Esophagus muscularis mucosa (tissue), 4 donors: ENCODE data around the gene WNT7B. TPM values are rescaled to one million over a fixed set of nuclear protein-coding genes. Genes with fewer than 3 reads are reported as not detected.
A peak's percentile ranks its signal among the peaks of the same experiment; 100 is the strongest.

Source experiments
- DNase-seq: peaks from one replicate; pipeline ENCODE4 v3.0.0-alpha.2; 2017; ENCODE audit errors: extremely low spot score
- H3K27ac ChIP-seq, 4 donors: fragments of 200-600 bp; sonication (generic); replicated peaks in 1 of 4; 1 replicate in 3 of 4; 2 replicates in 1 of 4; pipeline ENCODE4 v1.5.1; 2016 to 2019; ENCODE audit warnings: mild to moderate bottlenecking in 1 of 4
- H3K27me3 ChIP-seq, 4 donors: fragments of 200-600 bp; sonication (generic); one replicate each; pipeline versions ENCODE4 v1.5.1 to v1.6.0; 2016 to 2019
- H3K36me3 ChIP-seq, 4 donors: fragments of 200-600 bp; sonication (generic); one replicate each; pipeline ENCODE4 v1.5.1; 2016 to 2019
- H3K4me1 ChIP-seq, 4 donors: fragments of 200-600 bp; sonication (generic); one replicate each; pipeline ENCODE4 v1.5.1; 2016 to 2019
- H3K4me3 ChIP-seq, 4 donors: fragments of 200-600 bp; sonication (generic); 1 replicate in 2 of 4; 2 replicates in 2 of 4; pipeline ENCODE4 v1.5.1; 2016 to 2019; ENCODE audit warnings: mild to moderate bottlenecking in 4 of 4, moderate library complexity in 1 of 4
- H3K9me3 ChIP-seq, 4 donors: fragments of 200-600 bp; sonication (generic); 1 replicate in 3 of 4; 2 replicates in 1 of 4; pipeline ENCODE4 v1.5.1; 2016 to 2019
- EP300 ChIP-seq: sonication (generic); formaldehyde crosslinking; IDR thresholded peaks from one replicate; pipeline ENCODE4 v1.6.1; 2017; ENCODE audit warnings: antibody characterized with exemption
- POLR2A ChIP-seq: fragments of 450-650 bp; IDR thresholded peaks from one replicate; pipeline ENCODE4 v1.6.1; 2017; ENCODE audit warnings: antibody characterized with exemption, moderate library complexity, mild to moderate bottlenecking, low read depth
- POLR2AphosphoS5 ChIP-seq, 2 donors: sonication (generic); formaldehyde crosslinking; IDR thresholded peaks; one replicate each; pipeline ENCODE4 v1.6.1; 2017; ENCODE audit warnings: antibody characterized with exemption in 2 of 2
- WGBS: methylation state at CpG from one replicate; pipeline ENCODE4 v1.1.5; 2018; 5-methylcytosine and 5-hydroxymethylcytosine counted together
- intact Hi-C: fragments of 100-400 bp; cut with DNase I; formaldehyde crosslinking; loops from one replicate; pipeline ENCODE4 v1.15.1; 2023
- total RNA-seq, 4 donors: library from RNA; depleted of rRNA; stranded (reverse); fragments of >200 nt; gene quantifications; one replicate each; pipeline versions ENCODE4 v1.1.0 to v1.2.1, GENCODE V29; 2016
- TF ChIP-seq, protein P1 (sequence below), 3 experiments: fragments of 200-600 bp in 2 of 3; fragments of 450-650 bp in 1 of 3; sonication (generic) in 2 of 3; IDR thresholded peaks; one replicate each; pipeline ENCODE4 v1.5.1; 2017 to 2019; ENCODE audit warnings: antibody characterized with exemption in 3 of 3, mild to moderate bottlenecking in 2 of 3, moderate library complexity in 1 of 3

WNT7B gene
- total RNA-seq, 4 donors from 2014 or later: not detected

DNA sequence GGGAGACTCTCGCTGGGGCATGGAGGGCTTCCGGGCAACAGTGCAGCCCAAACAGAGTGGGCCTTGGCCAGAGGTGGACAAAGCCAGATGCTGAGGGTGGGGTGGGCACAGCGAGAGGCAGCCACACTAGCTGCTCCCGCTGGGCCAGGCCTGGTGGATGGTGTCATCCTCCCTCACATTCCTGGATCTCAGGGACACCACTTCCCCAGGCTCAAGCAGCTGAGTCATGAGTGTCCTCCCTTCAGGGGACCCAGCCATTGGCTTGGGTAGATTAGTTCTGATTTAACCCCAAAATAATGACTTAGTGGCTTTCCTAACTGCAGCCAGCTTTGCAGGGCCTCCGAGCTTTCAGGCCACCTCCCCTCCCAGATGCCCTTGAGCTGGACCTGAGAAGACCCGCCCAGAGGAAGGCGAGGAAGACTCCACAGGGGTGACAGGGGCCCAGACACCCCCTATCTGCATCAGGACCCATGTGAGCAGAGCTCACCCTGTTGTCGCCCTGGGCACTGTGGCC lies 25.9 kb upstream of the WNT7B start:
- TF ChIP-seq POLR2AphosphoS5 (IDR thresholded peaks at IDR 0.05): no peak
- TF ChIP-seq, protein P1, sequence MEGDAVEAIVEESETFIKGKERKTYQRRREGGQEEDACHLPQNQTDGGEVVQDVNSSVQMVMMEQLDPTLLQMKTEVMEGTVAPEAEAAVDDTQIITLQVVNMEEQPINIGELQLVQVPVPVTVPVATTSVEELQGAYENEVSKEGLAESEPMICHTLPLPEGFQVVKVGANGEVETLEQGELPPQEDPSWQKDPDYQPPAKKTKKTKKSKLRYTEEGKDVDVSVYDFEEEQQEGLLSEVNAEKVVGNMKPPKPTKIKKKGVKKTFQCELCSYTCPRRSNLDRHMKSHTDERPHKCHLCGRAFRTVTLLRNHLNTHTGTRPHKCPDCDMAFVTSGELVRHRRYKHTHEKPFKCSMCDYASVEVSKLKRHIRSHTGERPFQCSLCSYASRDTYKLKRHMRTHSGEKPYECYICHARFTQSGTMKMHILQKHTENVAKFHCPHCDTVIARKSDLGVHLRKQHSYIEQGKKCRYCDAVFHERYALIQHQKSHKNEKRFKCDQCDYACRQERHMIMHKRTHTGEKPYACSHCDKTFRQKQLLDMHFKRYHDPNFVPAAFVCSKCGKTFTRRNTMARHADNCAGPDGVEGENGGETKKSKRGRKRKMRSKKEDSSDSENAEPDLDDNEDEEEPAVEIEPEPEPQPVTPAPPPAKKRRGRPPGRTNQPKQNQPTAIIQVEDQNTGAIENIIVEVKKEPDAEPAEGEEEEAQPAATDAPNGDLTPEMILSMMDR (IDR thresholded peaks at IDR 0.05): no peak
- TF ChIP-seq POLR2A: no peak
- TF ChIP-seq EP300: no peak
- H3K27ac ChIP-seq: peak overlapping the region in 2 of 4 donors; percentile 3 to 18
- H3K4me3 ChIP-seq: no peak overlapping the region
- H3K36me3 ChIP-seq: no peaks in the 10 kb centered on the region
- WGBS: 83% methylated on average over 4 of the region's 8 CpGs
- no peaks in the 10 kb centered on the region for H3K27me3 ChIP-seq
- intact Hi-C loops: no loop called here
- H3K9me3 ChIP-seq: no peaks in the 10 kb centered on the region
- no peak for DNase-seq
- H3K4me1 ChIP-seq: peaks cover 62 to 88% (median 66%) of the 10 kb centered on the region in 4 donors

DNA sequence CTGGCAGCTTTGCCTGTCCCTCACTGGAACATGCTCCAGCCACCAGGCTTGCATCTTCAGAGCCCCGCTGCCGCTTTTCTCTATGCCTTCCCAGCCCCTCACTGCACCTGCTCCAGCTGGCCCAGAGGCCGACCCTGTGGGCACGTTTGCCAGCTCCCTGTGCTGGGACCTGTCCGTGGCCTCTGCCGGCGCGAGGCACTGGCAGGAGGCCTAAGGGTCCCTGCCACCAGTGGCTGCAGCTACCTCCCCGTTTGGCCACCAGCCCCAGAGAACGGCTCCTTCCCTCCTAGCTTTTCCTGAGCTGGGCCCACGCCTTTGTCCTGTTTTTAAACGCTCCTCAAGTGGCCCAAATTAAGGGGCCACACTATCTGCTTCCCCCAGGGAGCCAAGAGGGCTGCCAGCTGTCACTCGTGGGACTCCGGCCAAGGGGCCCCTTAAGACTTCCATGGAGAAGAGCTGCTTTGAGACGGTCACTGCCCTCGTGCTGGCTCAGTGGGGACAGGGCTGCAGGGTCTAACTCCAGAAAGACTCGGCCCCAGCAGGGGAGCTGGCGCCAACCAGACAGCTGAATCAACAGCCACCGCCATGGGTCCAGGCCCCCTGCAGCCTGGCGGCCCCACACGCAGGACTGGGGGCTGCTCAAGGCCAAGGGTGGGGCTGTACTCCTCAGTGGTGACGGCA lies 24.6 kb upstream of the WNT7B start:
- peak overlapping the region in 2 of 4 donors; percentile 13 to 35 for H3K27ac ChIP-seq
- no peaks in the 10 kb centered on the region for H3K9me3 ChIP-seq
- TF ChIP-seq POLR2A (no peak), EP300 (no peak), POLR2AphosphoS5 (IDR thresholded peaks at IDR 0.05) (no peak)
- TF ChIP-seq, protein P1 (IDR thresholded peaks at IDR 0.05): no peak
- peaks cover 62 to 88% (median 66%) of the 10 kb centered on the region in 4 donors for H3K4me1 ChIP-seq
- intact Hi-C loops: no loop called here
- H3K36me3 ChIP-seq: no peaks in the 10 kb centered on the region
- H3K4me3 ChIP-seq: no peak overlapping the region
- no peaks in the 10 kb centered on the region for H3K27me3 ChIP-seq
- DNase-seq: no peak
- WGBS: 70% methylated on average over 22 of the region's 22 CpGs

DNA sequence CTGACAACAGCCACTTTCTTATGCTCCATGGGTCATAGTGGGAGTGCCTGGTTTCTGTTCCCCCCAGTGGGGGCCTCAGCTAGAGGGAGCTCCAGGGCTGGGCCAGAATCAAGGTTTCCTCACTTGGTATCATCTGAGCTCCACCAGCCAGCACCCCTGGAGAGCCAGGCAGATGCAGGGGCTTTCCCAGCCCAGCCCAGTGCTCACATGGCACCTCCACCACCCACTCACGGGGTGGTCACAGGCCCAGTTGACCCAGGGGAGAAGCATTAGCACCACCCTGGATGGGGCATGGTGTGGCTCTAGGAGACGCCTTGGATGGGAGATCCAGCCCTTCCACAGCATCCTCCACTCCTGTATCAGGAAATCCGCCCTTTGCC lies 24.1 kb upstream of the WNT7B start:
- Histone ChIP-seq H3K27me3 (no peaks in the 10 kb centered on the region), H3K27ac (peak overlapping the region in 1 of 4 donors; percentile 13), H3K4me1 (peaks cover 62 to 88% (median 66%) of the 10 kb centered on the region in 4 donors), H3K4me3 (no peak overlapping the region), H3K9me3 (no peaks in the 10 kb centered on the region), H3K36me3 (no peaks in the 10 kb centered on the region)
- intact Hi-C loops: no loop called here
- DNase-seq: no peak
- WGBS: 100% methylated on average over 2 of the region's 3 CpGs
- TF ChIP-seq EP300 (no peak), POLR2A (no peak), POLR2AphosphoS5 (IDR thresholded peaks at IDR 0.05) (no peak)
- TF ChIP-seq, protein P1 (IDR thresholded peaks at IDR 0.05): no peak

DNA sequence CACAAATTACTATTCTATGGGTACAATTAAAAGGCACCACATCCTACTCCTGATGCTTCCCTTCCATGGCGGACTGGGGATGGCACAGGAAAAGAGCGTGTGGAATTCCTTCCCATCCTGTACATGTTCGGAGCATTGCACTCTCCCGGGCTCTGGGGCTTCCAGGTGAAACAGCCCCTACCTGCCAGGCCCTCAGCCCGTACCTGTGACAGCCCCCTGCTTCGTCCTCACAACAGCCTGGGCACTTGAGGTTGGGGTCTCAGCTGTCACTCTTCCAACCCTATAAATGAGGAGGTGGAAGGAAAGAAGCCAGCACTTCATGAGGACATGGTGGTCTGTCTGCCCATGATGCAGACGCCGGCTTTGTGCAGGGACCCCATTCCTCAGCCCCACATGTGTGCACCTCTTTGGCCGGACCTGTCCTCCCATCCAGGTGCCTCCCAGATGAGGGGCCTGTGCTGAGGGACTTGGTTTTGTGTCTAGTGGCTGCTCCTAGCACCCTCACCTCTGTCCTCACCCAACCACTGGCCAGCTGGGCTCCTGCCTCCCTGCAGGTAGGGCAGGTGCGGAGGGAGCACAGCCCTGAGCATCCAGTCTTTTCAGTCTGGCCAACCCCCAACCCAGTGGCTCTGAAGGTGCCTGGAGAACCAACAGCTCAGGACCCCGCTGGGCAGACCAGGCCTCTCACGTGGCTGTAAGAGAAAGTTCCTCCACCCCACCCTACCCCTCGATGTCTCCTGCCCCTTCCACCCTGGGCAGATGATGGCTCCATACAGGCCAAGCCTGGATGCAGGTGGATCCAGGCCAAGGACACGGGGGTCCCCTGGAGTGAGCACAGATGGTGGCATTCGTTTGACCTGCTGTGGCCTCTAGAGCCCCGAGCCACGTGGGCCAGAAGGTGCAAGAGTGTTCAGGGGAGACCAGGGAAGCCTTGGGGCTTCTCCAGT lies 23.4 kb upstream of the WNT7B start:
- peaks cover 66 to 89% (median 70%) of the 10 kb centered on the region in 4 donors for H3K4me1 ChIP-seq
- no peak for DNase-seq
- 84% methylated on average over 11 of the region's 17 CpGs for WGBS
- H3K9me3 ChIP-seq: no peaks in the 10 kb centered on the region
- intact Hi-C loops: no loop called here
- no peak overlapping the region for H3K27ac ChIP-seq
- no peaks in the 10 kb centered on the region for H3K36me3 ChIP-seq
- H3K4me3 ChIP-seq: no peak overlapping the region
- TF ChIP-seq, protein P1 (IDR thresholded peaks at IDR 0.05): no peak
- TF ChIP-seq POLR2A: no peak
- no peak for TF ChIP-seq EP300
- TF ChIP-seq POLR2AphosphoS5 (IDR thresholded peaks at IDR 0.05): no peak
- no peaks in the 10 kb centered on the region for H3K27me3 ChIP-seq
